Stimulated activated CD8-positive, alpha-beta memory T cell treated with anti-CD3 and anti-CD28 coated beads, Interleukin-4, amount 100 ng/mL, for 4 hours (primary cell): ENCODE data around the gene PKD1L1.
"Not testable (repeated sequence)": the region's sequence is repeated elsewhere in the genome, so short reads cannot be mapped to it uniquely, and the experiment has no call there.

Source experiments
- DNase-seq, 2 donors: peaks; one replicate each; pipeline ENCODE4 v3.0.0-alpha.2; 2020; ENCODE audit warnings: low read depth in 2 of 2, low spot score in 1 of 2

PKD1L1 gene

DNA sequence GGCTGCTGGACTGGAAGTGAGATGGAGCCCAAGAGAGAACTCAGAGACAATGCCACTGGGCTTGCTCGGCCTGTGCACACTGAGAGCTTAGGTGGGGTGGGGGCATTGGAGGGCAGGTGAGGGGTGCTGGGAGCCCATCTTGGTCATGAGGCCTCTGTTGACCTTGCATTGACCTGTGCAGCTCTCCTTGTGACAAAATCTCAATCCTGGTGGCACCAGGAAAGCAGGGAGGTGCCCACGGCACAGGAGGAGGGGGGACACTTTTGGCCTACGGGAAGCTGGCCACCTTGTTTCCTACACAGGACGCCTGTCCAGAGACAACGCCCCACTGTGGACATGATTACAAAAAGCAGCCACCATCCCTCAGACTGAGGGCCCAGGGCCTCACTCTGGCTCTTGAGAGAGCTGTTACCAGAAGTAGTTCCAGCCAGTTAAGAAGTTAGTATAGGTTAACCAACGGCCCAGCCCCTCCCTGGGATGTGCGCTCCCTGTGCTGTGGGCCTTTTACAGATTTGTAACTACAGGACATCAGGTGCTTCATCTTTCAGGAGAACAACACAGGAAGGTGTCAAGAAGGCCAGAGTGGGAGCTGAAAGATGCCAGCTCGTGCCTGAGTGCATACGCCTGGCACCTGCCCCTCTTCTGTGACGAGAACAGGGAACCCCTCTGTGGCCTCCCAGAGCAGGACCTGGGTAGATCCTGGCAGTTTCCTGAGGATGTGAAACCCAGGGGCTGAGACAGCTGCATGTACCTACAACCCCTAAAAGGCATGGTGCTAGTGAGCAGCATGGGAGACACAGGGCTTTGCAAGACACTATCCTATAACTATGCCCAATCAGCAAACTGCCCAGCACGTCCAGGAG lies 10.3 kb downstream of the PKD1L1 start:
- DNase-seq, result no peak

DNA sequence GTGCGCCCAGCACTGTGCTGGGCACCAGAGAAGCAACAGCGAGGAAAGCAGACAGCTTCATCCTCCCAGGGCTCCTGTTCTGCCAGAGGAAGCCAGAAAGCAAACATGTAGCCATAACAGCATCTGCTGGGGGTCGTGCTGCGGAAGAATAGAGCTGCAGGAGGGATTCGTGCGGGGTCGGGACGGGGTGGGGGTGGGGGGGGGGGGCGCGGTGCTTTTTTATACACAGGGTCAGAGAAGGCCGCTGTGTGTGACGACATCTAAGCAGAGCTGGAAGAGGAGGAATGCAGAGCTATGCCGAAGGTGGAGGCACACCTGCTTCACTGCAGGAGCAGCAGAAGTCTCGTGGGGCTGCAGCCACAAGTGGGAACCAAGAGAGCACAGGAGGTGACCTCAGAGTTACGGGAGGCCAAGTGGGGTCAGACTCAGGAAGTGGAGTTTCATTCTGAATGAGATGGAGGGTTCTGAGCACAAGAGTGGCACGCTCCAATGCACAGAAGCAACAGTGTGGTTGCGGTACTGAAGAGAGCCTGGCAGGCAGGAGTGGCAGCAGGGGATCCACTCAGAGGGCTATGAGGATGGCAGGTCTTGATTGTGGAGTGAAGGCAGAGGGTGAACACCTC lies 11.1 kb downstream of the PKD1L1 start:
- no peak for DNase-seq

DNA sequence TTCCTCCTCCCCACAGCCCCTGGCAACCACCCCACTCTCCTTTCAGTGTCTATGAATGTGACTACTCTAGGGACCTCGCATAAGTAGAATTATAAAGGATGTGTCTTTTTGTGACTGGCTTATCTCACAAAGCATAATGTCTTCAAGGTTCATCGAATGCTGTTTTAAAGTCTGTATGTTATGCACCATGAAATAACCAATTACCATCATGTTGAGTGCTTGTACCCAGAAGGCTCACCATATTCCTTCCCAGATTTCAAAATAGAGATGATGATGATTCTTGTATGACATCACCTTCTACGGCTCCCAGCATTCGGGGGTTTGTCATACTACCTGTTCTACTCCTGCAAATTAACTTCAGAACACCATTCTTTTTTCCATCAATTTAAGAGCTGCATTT lies 11.9 kb downstream of the PKD1L1 start:
- DNase-seq, result no peak

DNA sequence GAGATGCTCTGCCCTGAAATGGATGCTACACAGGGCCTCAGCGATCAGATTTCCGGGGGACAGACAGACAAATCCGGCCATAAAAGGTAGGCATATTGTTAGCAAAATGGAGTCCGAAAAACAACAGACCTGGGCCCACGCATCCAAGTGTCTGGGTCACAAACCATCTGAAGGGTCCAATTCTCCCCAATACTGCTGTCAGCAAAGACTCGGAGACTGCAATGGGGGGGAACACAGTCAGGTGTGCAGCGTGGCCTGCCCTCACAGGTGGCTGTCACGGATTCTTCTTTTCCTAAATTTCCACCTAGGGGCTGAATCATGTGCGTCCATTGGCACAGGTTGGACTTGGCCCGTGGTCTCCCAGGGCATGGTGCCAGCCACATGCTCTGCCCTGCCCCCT lies 12.9 kb downstream of the PKD1L1 start:
- DNase-seq, result no peak

DNA sequence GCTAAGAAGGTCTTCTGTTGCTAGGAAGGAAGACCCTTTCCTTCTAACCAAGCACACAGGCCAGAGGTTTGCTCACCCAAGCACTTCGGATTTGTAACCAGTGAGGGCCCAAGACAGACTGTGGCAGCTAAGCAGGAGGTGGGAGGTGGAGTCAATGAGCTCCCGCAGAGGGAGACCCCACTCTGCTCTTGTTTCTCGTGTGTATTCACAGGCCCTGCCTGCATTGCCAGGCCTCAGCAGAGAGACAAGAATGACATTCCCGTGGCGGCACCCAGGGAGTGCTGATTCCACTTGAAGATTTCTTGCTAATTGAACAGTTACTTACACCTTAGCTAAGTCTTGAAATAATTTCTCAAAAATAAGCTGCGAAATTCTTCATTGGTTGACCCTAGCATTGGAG lies 13.4 kb downstream of the PKD1L1 start:
- no peak for DNase-seq

DNA sequence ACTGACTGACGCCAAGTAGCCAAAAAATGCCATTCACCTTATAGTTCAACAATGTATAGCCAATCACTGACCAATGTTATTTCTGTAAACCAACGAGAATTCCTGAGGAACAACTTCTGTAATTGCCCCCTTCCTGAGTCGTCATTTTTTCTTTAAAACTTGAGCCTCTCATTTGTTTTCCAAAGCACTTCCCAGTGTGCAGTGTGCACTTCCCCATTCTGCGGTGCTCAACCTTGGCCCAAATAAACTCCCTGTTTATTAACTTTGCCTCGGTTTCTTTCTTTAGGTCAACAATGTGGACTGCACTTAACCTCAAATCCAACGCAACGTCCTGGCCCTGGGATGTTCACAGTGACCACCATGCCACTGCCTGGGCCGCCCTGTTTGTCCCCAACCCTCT lies 15.1 kb downstream of the PKD1L1 start:
- DNase-seq, result no peak

DNA sequence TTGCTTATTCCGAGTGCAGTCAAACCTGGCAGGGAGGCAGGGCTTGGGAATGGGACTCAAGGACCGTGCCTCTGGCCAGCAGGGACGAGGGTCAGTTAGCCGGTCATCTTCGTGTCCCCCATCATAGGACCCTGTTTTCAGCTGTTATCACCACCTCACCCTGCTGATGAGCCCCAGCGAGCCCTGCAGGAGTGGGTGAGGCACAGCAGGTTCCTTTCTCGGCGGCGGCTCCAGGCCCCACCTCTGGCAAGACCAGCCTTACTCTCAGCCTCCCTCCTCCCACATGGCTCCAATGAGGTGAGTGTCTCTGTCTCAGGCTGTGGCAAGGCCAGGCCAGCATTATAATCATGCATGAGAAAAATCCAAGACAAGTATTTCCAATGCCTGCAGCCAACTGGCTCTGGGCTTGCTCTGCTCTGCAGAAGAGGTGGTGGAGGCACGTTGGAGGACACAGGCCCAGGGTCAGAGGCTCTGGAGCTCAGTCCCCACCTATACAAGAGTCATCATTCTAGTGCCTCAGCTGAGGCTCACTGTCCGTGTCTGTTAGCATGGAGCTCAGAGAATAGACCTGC lies 15.7 kb downstream of the PKD1L1 start:
- DNase-seq, result no peak

DNA sequence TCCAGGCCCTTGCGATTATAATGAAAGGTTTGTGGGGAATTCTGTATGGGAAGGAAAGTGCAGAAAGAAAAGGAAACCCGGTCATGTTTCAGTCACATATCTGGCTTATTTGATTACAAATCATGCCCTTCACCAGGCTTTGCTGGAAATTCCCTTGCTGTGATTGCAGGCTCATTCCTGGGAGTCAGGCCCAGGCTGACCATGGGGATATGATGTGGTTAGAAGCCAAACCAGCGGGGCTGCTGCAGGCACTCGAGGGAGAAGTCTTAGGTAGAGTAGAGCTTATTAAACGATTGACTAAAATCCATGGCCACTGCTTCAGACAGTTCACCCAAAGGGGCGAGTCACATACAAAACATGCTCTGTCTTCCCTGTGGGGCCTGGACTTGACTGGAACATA lies 16.2 kb downstream of the PKD1L1 start:
- DNase-seq, result no peak

DNA sequence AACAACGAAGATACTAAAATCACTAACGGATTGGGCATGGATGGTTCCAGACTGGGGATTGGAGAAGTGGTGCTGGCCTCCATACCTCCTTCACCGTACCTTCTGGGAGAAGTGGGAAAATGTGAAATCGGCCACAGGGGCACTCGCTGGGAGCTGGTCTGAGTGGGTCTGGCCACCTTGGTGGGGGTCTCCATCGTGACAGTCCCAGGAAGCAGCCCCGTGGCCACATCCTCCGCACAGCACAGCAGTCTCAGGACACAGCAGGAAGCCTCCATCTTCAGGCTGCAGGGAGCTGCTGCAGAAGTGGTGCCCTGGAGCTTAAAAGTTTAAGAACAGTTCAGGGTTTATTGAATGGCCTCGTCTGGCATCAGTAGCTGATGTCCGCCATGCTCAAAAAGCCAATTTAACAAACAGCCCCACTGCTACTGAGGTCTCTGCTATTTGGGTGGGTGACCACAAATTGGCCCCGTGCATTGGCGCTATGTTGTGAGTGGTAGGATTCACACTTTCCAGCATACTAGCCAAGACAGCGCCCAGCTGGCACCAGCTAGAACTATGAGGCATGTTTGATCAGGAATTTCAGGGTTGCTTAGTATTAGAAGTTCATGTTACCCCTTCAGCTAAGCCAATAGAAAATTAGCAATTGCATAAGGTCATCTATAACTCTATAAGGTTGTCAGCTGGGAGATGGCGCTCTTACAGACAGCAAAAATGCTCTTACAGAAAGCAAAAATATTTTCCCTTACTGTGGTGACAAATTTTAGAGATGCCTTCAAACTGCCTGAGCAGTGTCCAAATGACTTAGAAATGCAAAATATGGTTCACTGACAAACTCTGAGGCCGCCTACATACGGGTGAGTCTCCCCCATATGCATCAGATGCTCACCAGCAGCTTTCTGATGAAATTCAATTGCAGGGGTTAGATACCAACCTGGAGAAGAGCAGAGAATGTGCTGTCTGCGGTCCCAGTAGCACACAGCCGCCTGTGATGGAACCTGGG lies 17.0 kb downstream of the PKD1L1 start:
- DNase-seq, result no peak

DNA sequence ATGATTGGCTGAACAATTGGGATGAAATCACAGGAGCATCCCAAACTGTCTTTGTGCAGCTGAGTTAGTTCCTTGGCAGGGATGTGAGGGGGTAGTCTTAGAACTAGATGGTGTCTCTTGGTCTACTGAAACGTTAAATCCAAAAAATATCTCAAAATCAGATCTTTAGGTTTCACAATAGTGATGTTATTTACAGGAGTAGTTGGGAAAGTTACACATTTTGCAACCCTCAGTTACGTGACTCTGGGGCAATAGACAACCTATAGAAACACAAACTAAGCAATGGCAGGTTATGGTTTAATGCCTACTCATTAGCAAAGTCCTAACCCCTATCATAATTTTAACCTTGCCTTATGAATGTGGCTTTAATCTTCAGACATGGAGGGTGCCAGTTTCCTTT lies 24.0 kb downstream of the PKD1L1 start:
- no peak for DNase-seq

DNA sequence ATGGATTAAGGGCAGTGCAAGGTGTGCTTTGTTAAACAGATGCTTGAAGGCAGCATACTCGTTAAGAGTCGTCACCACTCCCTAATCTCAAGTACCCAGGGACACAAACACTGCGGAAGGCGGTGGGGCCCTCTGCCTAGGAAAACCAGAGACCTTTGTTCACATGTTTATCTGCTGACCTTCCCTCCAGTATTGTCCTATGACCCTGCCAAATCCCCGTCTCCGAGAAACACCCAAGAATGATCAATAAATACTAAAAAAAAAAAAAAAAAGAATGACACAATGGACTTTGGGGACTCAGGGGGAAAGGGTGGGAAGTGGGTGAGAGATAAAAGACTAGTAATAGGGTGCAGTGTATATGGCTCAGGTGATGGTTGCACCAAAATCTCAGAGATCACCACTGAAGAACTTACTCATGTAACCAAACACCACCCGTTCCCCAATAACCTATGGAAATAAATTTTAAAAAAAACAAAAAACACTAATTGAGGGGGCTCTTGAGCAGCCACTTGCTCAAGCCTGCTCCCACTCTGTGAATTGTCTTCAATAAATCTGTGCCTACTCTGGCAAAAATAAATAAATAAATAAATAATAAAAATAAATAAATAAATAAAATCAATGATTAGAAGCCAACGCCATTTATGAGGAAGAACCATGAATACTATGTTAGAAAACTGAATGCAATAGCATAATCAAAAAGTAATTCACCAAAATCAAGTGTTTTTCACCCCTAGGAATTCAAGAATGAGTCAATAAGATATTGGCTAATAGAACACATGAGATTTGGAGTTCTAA lies 25.0 kb downstream of the PKD1L1 start:
- not testable (repeated sequence) for DNase-seq

DNA sequence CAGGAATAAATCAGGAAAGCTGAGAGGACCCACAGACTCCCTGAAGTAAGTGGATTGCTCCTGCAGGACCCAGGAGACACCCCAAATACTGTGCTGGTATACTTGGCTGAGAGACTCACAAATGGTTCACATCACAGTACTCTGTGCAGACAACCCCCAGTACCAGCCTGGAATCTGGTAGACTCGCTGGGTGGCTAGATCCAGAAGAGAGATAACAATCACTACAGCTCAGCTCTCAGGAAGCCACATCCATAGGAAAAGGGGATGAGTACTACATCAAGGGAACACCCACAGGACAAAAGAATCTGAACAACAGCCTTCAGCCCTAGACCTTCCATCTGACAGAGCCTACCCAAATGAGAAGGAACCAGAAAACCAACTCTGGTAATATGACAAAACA lies 31.8 kb downstream of the PKD1L1 start:
- not testable (repeated sequence) for DNase-seq

DNA sequence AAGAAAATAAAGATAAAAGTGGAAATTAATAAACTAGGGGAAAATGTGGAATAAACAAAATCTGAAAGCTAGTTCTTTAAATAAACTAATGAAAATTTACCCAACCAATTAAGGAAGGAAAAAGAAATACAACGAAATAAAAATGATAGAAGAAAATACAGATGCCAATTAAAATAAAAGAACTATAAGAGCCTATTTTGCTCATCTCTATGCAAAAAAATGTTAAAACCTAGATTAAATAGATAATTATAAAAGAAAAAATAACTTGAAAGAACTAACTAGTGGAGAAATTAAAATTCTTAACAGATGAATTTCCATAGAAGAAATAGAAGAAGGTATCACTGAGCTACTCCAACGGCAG lies 32.7 kb downstream of the PKD1L1 start:
- no peak for DNase-seq

DNA sequence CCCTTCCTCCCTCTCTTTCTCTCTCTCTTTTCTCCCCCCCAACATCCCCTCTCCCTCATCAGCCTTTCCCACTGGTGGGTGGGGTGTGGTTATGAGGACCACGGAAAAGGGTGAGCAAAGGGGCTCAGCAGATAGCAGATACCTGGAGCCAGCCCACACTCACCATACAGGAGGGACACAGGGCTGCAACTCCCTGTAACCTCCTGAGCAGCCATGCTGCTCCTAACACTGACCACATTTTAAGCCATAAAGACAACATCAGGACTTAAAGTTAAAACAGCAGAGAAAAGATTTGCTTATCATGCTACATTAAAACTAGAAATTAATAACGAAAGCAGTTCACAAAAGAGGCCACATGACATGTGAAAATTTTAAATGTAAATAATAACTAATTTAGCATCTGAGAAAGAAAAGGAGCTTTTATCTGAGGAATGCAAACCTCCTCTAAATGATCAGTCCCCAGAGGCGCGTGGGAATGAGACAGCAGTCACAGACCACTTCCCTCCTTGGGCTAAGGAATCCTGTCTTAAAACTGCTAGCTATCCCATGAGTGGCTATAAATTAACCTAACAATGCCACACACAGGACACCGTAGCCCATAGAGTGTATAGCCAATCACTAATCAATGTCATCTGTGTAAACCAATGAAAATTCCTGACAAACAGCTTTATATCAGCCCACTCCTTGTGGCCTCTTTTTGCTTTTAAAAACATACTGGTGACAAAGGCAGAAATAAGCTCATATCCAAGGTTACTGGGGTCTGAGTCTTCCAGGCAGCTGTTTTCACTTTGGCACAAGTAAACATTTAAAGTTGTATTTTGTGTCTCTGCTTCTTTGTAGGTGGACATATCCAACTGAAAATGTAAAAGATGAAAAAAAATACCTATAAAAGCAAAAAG lies 33.3 kb downstream of the PKD1L1 start:
- DNase-seq, result no peak

DNA sequence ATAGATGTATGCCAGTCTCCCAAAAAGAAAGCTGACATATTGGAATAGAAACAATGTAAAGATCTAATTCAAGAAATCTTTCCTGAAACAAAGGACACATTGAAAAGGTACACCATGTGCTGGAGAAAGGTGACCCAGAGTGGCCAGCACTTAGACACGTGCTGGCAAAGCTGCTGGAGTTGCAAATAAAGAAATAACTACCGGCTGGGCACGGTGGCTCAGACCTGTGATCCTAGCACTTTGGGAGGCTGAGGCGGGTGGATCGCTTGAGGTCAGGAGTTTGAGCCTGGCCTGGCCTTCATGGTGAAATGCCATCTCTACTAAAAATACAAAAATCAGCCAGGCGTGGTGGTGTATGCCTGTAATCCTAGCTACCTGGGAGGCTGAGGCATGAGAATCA lies 35.9 kb downstream of the PKD1L1 start:
- no peak for DNase-seq

DNA sequence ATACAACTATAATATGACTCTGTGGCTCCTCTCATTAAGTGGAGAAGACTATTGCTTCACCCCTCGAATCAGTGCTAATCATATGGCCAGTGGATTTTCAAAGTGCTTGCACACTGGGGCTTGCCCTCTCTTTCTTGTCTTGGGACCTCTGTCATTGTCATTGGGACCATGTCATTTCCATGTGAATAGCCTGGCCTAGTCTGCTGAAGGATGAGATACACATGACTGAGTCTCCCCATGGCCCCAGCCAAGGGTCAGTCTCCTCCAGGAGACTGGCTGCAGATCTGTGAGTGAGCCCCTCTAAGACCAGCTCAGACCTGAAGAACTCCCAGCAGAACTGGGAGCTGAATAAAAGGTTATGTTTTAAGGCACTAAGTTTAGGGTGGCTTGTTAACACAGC lies 39.5 kb downstream of the PKD1L1 start:
- DNase-seq, result no peak

DNA sequence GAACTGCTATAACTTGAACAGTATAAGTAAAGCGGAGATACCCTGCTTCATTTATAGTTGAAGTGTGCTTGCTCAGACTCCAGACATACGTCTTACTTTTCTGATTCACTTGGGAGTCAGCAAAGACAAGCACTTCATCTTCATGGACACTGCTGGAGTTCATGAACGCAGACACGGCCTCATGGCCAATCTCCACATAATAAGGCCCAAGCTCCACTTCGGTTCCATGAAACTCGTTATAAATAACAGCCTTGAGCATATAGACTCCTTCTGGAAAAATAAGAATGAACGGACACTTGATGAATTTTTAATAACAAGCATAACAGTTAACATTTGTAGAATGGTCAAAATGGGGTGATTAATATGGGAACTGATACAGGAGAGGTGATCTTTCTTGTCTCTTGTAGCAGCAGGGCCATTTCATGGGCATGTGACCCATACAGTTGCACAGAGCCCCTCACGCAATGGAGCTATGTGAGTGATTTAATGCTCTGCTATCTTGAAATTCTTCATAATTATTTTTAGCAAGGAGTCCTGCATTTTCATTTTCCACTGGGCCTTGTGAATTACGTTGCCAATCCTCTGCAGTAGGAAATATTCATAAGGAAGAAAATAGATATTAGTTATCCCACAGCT lies 40.2 kb downstream of the PKD1L1 start:
- no peak for DNase-seq

DNA sequence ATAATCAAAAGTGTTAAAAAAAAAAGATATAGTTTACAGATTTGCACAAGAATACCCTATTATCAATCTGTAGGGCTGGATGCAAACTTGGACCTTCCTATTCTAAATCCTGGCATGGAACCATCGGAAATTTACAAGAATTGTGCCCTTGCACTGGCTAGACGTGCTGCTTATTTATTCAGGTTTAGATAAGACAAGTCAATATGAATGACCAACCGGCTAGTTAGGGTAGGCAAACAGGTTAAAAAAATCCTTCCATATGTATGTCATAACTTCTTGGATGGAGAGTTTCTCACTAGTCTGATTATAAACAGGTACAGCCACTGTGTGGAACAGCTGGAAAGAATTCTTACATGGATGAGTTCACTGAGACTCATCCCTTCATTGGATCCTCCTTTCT lies 41.4 kb downstream of the PKD1L1 start:
- DNase-seq, result no peak
